Esophagus squamous epithelium (tissue), 5 donors: ENCODE data around the gene SLC6A3. TPM values are rescaled to one million over a fixed set of nuclear protein-coding genes. Genes with fewer than 3 reads are reported as not detected.

Experiments used
- DNase-seq: peaks from one replicate; lab custom pipeline; 2025; lab: John Stamatoyannopoulos, UW
- H3K27ac ChIP-seq, 4 donors: fragments of 200-600 bp; sonication (generic); one replicate each; pipeline ENCODE4 v1.5.1; 2016 to 2019; ENCODE audit warnings: mild to moderate bottlenecking in 1 of 4
- H3K27me3 ChIP-seq, 4 donors: fragments of 200-600 bp; sonication (generic); 1 replicate in 3 of 4; 2 replicates in 1 of 4; pipeline versions ENCODE4 v1.5.1 to v1.6.0; 2017 to 2021; ENCODE audit warnings: antibody characterized with exemption in 1 of 4
- H3K36me3 ChIP-seq, 3 donors: fragments of 200-600 bp; sonication (generic); one replicate each; pipeline ENCODE4 v1.5.1; 2016 to 2019
- H3K4me1 ChIP-seq, 3 donors: fragments of 200-600 bp; sonication (generic); one replicate each; pipeline ENCODE4 v1.5.1; 2017 to 2019
- H3K4me3 ChIP-seq, 4 donors: fragments of 200-600 bp; sonication (generic); 1 replicate in 3 of 4; 2 replicates in 1 of 4; pipeline ENCODE4 v1.5.1; 2016 to 2019; ENCODE audit warnings: mild to moderate bottlenecking in 2 of 4, moderate library complexity in 1 of 4
- H3K9me3 ChIP-seq, 3 donors: fragments of 200-600 bp; sonication (generic); one replicate each; pipeline ENCODE4 v1.5.1; 2016 to 2019
- POLR2A ChIP-seq, 4 donors: fragments of 450-650 bp; IDR thresholded peaks; one replicate each; pipeline ENCODE4 v1.6.1; 2017; ENCODE audit warnings: antibody characterized with exemption in 4 of 4, mild to moderate bottlenecking in 4 of 4, moderate library complexity in 3 of 4
- WGBS, 2 donors: methylation state at CpG; one replicate each; pipeline ENCODE4 v1.1.5; 2018; 5-methylcytosine and 5-hydroxymethylcytosine counted together
- intact Hi-C: fragments of 100-400 bp; cut with DNase I; formaldehyde crosslinking; loops from one replicate; pipeline ENCODE4 v1.15.0; 2022
- total RNA-seq, 4 donors: library from RNA; depleted of rRNA; stranded (reverse); fragments of >200 nt; gene quantifications; one replicate each; pipeline ENCODE4 v1.1.0, GENCODE V29; 2016
- TF ChIP-seq, protein P1 (sequence below), 6 experiments: fragments of 450-650 bp in 4 of 6; fragments of 200-600 bp in 2 of 6; sonication (generic) in 2 of 6; IDR thresholded peaks; one replicate each; pipeline ENCODE4 v1.5.1; 2016 to 2019; ENCODE audit warnings: antibody characterized with exemption in 6 of 6, mild to moderate bottlenecking in 4 of 6, moderate library complexity in 4 of 6
- donor health status: DM: yes; HTN: yes; CAD: no.

The SLC6A3 gene
- total RNA-seq, 4 donors from 2014 or later = 0.19 TPM; not detected in 3

GRCh38 chr5:1444361-1445189, 665 bp downstream of the SLC6A3 start:
- H3K27me3 ChIP-seq = peaks cover 19 to 98% (median 30%) of the 10 kb centered on the region in 4 donors
- H3K36me3 ChIP-seq = no peaks in the 10 kb centered on the region
- TF ChIP-seq POLR2A (IDR thresholded peaks at IDR 0.05) = no peak
- TF ChIP-seq, protein P1, sequence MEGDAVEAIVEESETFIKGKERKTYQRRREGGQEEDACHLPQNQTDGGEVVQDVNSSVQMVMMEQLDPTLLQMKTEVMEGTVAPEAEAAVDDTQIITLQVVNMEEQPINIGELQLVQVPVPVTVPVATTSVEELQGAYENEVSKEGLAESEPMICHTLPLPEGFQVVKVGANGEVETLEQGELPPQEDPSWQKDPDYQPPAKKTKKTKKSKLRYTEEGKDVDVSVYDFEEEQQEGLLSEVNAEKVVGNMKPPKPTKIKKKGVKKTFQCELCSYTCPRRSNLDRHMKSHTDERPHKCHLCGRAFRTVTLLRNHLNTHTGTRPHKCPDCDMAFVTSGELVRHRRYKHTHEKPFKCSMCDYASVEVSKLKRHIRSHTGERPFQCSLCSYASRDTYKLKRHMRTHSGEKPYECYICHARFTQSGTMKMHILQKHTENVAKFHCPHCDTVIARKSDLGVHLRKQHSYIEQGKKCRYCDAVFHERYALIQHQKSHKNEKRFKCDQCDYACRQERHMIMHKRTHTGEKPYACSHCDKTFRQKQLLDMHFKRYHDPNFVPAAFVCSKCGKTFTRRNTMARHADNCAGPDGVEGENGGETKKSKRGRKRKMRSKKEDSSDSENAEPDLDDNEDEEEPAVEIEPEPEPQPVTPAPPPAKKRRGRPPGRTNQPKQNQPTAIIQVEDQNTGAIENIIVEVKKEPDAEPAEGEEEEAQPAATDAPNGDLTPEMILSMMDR (IDR thresholded peaks at IDR 0.05) = no peak
- DNase-seq = no peak
- intact Hi-C loops = no loop called here
- WGBS, 2 donors = 36 to 45% methylated on average over 4 to 6 of the region's 68 CpGs
- no peaks in the 10 kb centered on the region for H3K9me3 ChIP-seq
- peaks cover 10 to 26% (median 13%) of the 10 kb centered on the region in 3 donors for H3K4me1 ChIP-seq
- H3K27ac ChIP-seq = no peak overlapping the region
- peak overlapping the region in 3 of 4 donors; percentile 8 to 45 (median 27) for H3K4me3 ChIP-seq

DNA sequence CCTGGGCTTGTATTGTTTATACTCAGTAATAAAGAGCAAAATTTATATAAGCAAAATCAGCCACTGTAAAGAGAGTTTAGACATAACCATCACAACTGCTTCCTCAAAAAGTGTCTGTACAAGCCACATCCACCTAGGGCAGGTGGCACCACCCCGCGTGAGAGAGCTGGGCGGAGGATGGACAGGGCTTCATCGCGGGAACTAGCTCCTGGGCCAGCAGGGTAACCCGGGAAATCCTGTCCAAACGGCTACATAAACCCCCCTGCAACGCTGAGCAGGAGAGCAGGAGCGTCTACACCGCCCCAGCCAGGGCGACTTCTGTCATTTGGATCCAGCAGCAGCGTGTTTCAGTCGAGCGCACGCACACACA, 1.3 kb downstream of the SLC6A3 start:
- 55 to 63% methylated on average over 12 to 14 of the region's 15 CpGs for WGBS, 2 donors
- no peaks in the 10 kb centered on the region for H3K9me3 ChIP-seq
- H3K4me1 ChIP-seq = peaks cover 10 to 26% (median 13%) of the 10 kb centered on the region in 3 donors
- no peaks in the 10 kb centered on the region for H3K36me3 ChIP-seq
- no peak overlapping the region for H3K27ac ChIP-seq
- intact Hi-C loops = no loop called here
- H3K27me3 ChIP-seq = peaks cover 19 to 98% (median 30%) of the 10 kb centered on the region in 4 donors
- TF ChIP-seq, protein P1 (IDR thresholded peaks at IDR 0.05) = no peak
- TF ChIP-seq POLR2A (IDR thresholded peaks at IDR 0.05) = no peak
- no peak overlapping the region for H3K4me3 ChIP-seq
- no peak for DNase-seq

GRCh38 chr5:1443171-1443570, 2.1 kb downstream of the SLC6A3 start:
- 54 to 58% methylated on average over 4 to 9 of the region's 9 CpGs for WGBS, 2 donors
- H3K4me3 ChIP-seq = no peak overlapping the region
- no peaks in the 10 kb centered on the region for H3K9me3 ChIP-seq
- no peak for DNase-seq
- intact Hi-C loops = no loop called here
- H3K4me1 ChIP-seq = peaks cover 10 to 26% (median 13%) of the 10 kb centered on the region in 3 donors
- no peak overlapping the region for H3K27ac ChIP-seq
- no peaks in the 10 kb centered on the region for H3K36me3 ChIP-seq
- peaks cover 19 to 99% (median 30%) of the 10 kb centered on the region in 4 donors for H3K27me3 ChIP-seq
- TF ChIP-seq, protein P1 (IDR thresholded peaks at IDR 0.05) = no peak
- no peak for TF ChIP-seq POLR2A (IDR thresholded peaks at IDR 0.05)

GRCh38 chr5:1442222-1443145, 2.8 kb downstream of the SLC6A3 start:
- peaks cover 19 to 99% (median 30%) of the 10 kb centered on the region in 4 donors for H3K27me3 ChIP-seq
- no peaks in the 10 kb centered on the region for H3K9me3 ChIP-seq
- intact Hi-C loops = no loop called here
- no peak overlapping the region for H3K27ac ChIP-seq
- no peak overlapping the region for H3K4me3 ChIP-seq
- no peak for DNase-seq
- no peak for TF ChIP-seq POLR2A (IDR thresholded peaks at IDR 0.05)
- TF ChIP-seq, protein P1 (IDR thresholded peaks at IDR 0.05) = no peak
- H3K36me3 ChIP-seq = no peaks in the 10 kb centered on the region
- peaks cover 10 to 26% (median 13%) of the 10 kb centered on the region in 3 donors for H3K4me1 ChIP-seq
- WGBS, 2 donors = 66 to 75% methylated on average over 14 to 19 of the region's 36 CpGs
